Suprapubic skin (tissue), 4 donors: ENCODE data around the gene PSMC3.

Experiments used
- EP300 ChIP-seq: sonication (generic); formaldehyde crosslinking; IDR thresholded peaks from one replicate; pipeline ENCODE4 v1.6.1; 2017; ENCODE audit warnings: antibody characterized with exemption
- POLR2AphosphoS5 ChIP-seq, 3 donors: sonication (generic); formaldehyde crosslinking; IDR thresholded peaks; one replicate each; pipeline ENCODE4 v1.6.1; 2017; ENCODE audit warnings: antibody characterized with exemption in 3 of 3
- TF ChIP-seq, protein P1 (sequence below), 2 donors: fragments of 200-600 bp in 1 of 2; fragments of 450-650 bp in 1 of 2; sonication (generic) in 1 of 2; IDR thresholded peaks; one replicate each; pipeline ENCODE4 v1.5.1; 2016 to 2019; ENCODE audit warnings: antibody characterized with exemption in 2 of 2, mild to moderate bottlenecking in 1 of 2, moderate library complexity in 1 of 2

DNA sequence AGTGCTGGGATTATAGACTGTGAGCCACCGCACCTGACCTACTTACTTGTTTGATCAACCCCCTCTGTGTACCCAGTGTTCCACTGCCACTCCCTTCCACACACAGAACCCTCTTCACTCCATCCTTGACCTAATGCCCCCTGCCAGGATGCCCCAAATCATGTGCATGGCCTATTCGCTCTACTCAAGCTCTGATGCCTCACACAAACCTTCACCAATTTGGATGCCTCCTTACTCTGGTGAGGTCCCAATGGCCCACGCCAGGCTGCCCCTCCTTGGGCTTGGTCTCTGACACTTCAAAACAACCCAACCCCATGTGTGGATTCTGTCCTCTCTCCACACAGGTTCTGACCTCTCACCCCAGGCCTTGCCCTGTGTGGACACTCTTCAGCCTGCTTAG, 9.4 kb upstream of the PSMC3 start:
- TF ChIP-seq, protein P1, sequence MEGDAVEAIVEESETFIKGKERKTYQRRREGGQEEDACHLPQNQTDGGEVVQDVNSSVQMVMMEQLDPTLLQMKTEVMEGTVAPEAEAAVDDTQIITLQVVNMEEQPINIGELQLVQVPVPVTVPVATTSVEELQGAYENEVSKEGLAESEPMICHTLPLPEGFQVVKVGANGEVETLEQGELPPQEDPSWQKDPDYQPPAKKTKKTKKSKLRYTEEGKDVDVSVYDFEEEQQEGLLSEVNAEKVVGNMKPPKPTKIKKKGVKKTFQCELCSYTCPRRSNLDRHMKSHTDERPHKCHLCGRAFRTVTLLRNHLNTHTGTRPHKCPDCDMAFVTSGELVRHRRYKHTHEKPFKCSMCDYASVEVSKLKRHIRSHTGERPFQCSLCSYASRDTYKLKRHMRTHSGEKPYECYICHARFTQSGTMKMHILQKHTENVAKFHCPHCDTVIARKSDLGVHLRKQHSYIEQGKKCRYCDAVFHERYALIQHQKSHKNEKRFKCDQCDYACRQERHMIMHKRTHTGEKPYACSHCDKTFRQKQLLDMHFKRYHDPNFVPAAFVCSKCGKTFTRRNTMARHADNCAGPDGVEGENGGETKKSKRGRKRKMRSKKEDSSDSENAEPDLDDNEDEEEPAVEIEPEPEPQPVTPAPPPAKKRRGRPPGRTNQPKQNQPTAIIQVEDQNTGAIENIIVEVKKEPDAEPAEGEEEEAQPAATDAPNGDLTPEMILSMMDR (IDR thresholded peaks at IDR 0.05) = no peak
- TF ChIP-seq EP300 = no peak
- TF ChIP-seq POLR2AphosphoS5 (IDR thresholded peaks at IDR 0.05) = no peak
